ENCODE results near the gene GRIN2A.

Gene GRIN2A

DNA sequence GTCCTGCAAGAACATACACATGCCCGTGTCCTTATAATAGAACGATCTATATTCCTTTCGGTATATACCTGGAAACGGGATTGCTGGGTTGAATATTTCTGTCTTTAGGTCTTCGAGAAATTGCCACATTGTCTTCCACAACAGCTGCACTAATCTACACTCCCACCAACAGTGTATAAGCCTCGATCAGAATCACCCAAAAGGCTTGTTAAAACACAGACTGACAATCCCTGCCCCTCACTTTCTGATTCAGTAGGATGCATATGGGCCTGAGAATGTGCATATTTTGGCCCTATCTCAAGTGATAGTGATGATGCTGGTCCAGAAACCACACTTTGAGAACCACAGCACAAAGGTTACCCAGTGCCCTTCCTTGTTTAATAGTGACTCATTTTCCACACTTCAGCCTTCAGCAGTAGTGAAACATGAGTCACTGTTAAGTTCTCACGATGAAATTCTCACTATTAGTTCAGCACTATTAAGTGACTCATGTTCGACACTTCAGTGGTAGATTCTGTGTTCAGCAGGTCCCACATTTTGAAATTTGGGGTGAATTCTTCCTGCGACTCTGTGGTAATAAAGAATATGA is 215.6 kb downstream of the GRIN2A start:
- DNase-seq (ENCODE audit: low read depth in 2 of 2): no peak

- DNase-seq (ENCODE audit: low read depth in 2 of 2): no peak
Measured at GRCh38 chr16:9965079-9965478, 217.1 kb downstream of the GRIN2A start.

DNA sequence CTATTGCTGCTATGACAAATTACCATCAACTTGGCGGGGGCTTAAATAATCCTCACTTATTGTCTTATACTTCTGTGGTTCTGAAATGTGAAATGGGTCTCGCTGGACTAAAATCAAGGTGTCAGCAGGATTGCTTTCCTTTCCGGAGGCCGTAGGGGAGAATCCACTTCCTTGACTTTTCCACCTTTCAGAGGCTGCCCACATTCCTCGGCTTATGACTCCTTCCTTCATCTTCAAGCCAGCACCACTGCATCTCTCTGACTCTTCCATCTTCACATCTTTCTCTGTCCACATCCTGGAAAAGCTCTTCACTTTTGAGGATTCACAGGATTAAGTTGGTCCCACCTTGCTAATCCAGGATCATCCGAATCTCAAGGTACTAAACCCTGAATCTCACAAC is 217.8 kb downstream of the GRIN2A start:
- DNase-seq (ENCODE audit: low read depth in 2 of 2): no peak

GRCh38 chr16:9957433-9957832 is 224.8 kb downstream of the GRIN2A start:
- no peak for DNase-seq (ENCODE audit: low read depth in 2 of 2)

DNA sequence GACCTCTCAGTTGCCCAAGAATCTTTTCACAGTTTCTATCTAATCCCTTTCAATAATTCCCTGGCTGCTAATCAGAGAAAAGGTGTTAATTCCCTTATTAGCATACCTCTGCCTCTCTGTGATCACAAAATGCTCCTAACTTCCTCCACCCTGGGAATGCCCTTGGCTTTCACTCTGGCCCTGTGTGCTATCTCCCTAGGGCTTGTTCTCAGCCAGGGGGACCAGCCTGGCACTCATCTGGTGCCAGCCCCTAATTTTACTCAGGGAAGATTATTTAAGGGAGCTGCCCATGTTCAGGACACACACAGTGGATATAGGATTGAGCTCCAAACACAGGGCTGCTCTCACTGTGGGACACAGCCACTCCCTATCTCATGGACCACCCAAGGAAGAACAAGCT is 225.2 kb downstream of the GRIN2A start:
- no peak for DNase-seq (ENCODE audit: low read depth in 2 of 2)

DNA sequence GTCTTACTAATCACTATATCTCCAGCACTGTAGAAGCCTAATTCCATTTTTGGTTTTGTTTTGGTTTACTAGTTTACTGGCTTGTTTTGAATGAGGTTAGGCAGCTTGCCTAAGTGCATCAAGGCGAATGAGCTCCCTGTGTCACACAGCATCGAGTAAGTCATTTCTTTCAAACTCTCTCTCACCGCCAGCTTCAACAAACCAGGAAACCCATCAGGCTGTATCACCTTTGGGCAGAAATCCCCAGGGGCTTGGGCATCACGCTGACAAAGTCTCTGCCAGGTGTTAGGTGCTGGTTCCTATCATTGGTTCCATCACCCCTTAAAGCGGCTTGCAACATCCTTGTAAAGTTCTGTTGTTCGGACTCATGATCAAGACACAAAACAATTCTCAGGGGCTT is 226.6 kb downstream of the GRIN2A start:
- no peak for DNase-seq (ENCODE audit: low read depth in 2 of 2)

DNA sequence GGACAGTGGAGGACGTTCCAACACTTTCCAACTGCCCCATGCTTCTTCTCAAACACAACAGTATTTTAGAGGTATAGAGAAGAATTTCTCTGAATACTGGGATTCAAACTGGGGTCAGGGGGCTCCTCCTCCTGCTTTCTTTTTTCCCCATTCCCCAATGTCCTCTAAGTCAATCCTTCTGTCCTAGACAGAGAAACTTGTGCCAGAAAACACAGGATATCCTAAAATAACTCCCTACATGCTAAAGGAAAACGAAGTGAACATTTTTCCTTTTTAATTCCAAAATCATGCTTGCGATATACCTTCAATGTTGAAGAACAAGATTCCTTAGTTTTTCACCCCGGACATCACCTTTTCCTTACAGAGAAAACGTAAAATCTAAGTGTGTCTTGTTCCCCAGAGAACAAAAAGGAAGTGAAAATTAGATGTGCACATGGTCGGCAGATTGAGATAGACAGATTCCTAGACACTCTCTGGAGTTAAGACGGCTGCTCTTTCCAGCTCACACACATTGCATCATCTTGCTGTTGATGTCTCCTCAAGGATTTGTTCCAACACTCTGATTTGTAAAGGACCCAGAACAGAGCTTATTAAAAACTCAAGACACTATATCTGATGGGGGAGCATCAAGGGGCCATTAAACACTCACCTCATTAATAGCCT is 228.2 kb downstream of the GRIN2A start:
- no peak for DNase-seq (ENCODE audit: low read depth in 2 of 2)

DNA sequence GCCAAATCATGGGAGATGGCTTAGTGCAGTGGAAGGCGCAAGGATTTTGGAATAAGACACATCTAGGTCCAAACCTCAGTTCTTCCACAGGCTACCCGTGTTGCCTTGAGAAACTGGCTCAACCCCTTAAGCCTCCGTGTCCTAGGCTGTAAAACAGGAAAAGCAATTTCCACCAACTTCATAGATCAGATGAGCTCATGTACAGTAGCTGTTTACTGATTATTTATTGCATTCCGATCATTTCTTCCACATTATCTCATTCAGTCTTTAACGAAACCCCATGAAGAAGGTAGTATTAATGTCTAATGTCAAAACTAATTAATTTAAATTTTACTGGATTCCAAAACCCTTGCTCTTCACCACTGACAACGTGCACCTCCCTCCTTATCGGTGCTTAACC is 231.6 kb downstream of the GRIN2A start:
- no peak for DNase-seq (ENCODE audit: low read depth in 2 of 2)

GRCh38 chr16:9949396-9949795 is 232.8 kb downstream of the GRIN2A start:
- no peak for DNase-seq (ENCODE audit: low read depth in 2 of 2)

DNA sequence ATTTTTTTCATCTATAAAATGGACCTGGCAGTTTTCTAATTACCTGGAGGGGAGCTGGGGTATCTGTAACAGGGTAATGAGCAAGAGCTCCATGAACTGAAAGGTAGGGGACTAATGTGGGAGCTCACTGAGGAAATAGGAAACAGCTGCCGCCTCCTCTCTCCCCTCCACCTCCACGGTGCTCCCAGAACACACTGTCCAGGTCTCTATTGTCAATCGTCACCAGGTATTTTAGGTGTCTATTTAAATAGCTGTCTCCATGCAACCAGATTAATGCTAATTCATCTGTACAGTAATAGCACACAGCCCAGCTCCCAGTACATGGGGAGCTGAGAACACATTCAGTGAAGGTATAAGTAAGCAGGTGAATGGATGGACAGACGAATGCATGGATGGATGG is 233.3 kb downstream of the GRIN2A start:
- DNase-seq (ENCODE audit: low read depth in 2 of 2): no peak

DNA sequence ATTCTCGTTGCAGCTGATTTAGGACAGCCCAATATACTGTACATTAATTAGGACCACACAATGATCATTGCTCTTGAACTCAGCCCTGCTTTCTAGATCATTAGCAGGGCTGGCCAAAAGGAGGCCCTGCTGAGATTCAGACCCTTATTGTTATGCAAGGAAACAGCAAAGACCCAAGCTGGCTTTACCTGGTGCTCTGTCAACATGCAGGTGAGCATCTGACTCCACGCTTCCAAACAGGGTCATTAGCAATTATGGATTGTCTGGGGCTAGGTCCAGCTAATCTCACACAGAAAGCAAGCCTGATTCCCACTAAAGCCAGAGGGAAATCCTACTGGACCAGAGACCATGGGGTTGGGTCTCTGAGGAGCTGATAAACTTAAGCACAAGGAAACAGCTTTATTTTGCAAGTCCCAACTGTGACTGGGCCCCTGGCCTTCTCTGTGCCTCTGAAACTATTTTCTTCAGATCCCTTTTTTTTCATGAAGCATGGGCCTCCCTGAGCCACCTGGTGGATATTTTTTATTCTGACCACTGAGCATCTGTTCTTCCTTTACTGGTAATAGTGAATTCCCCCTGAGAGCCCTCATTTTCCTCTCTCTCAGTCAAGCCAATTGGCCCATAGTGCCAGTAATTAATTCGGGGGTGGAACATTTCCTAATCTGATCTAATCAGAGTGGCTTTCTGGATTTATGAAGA is 236.1 kb downstream of the GRIN2A start:
- DNase-seq (ENCODE audit: low read depth in 2 of 2): no peak

GRCh38 chr16:9943121-9943520 is 239.1 kb downstream of the GRIN2A start:
- DNase-seq (ENCODE audit: low read depth in 2 of 2): no peak

- no peak for DNase-seq (ENCODE audit: low read depth in 2 of 2)
Measured at GRCh38 chr16:9941245-9941644, 241.0 kb downstream of the GRIN2A start.

DNA sequence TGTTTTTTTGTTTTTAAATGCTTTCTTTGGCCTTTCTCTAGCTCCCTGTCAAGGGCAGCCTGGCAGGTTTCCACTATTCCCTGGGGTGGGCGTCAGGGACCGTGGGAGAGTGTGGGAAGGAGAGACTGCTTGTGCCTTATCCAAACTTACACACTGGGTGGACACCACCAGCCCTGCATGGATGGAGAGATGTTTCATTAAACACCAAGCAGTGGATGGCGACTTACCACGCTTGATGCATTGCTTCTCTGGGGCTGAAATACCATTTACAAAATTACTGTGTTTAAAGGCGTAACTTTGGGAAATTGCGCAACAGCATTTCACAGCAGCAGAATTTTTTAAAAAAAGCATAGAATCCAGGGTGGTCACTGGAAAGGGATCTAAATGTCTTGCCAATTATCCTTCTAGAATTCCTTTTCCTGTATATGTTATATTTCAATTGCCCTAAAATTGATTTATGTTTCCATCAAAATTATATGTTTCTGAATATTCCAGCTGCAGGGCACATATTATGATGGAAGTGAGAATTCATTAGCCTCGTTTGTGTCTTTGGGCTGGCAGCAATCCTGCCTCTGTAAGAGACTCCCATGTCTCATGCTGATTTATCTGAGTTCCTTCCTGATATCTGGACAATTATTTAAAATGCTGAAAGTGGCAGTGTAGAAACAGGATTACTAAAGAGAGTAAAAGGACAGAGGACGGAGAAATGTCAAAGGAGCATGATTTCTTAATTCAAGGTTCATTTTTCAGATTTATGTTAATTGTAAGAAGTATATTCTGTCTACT is 247.3 kb downstream of the GRIN2A start:
- no peak for DNase-seq (ENCODE audit: low read depth in 2 of 2)

GRCh38 chr16:9932919-9933653 is 249.1 kb downstream of the GRIN2A start:
- no peak for DNase-seq (ENCODE audit: low read depth in 2 of 2)

DNA sequence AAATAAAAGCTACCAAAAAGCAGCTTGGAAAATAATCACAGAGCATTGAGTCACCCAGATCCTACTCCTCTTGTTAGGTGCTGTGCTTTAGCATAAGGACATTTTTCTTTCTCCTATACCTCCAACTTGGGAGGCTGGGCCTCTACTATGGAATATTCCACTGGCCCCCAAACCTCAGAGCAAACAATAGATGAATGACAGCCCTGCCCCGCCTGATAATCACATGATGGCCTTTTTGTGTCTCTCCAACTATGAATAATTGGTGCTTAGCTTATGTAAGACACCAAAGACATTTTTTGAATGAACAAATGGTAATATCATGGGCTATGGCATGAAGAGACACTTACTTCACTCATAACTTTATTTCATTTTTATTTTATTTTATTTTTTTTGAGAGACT is 250.2 kb downstream of the GRIN2A start:
- DNase-seq (ENCODE audit: low read depth in 2 of 2): no peak

DNA sequence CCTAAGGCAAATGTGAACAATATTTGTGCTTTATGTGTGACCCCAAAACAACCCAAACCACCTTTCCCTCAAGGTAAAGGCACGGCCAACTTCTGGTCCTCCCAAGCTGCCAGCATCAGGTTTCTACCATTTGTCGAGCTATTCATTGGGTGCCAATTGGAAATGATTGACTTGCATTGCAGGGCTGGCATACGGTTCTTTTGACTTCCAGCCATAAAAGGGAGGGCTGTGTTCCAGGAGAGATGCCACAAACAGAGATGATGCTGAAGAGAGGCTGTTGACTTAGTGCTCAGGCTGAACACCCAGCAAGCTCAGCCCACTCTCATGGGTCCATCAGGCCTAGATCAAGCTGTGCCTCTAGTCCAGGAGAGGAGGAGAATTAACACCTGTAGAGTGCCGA is 252.4 kb downstream of the GRIN2A start:
- DNase-seq (ENCODE audit: low read depth in 2 of 2): no peak

DNA sequence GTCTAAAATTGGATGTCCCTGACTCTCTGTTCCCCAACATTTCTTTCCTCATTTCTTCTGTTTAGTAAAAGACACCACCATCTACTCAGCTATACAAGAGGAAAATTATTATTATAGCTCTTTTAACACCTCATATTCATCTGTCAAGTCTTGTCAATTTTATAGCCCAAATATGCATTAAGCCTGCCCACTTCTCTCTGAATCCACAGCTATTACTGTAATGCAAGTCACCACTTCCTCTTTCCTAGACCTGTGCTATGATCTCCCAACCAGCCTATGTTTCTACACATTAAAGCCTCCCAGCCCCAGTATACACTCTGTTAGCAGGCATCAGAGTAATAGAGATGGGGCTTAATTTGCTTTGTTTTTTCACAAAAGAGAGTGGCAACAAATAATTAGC is 252.9 kb downstream of the GRIN2A start:
- DNase-seq (ENCODE audit: low read depth in 2 of 2): no peak

DNA sequence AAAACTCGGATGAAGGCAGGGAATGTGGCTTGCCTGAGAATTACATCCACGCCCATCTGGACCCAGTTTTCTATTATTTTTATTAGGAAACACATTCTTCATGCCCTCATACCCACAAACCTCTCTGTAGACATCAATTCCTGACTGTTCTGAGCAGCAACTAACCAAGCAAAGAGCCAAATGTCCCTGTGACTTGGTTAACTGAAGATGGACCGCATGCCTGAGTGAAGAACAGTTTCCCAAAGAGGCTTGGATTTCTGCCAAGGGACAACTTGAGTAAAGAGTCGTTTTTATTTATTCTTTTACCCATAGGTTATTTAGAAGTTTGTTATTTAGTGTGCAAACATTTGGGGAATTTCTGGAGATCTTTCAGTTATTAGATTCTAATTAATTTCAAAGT is 259.8 kb downstream of the GRIN2A start:
- DNase-seq (ENCODE audit: low read depth in 2 of 2): no peak

DNA sequence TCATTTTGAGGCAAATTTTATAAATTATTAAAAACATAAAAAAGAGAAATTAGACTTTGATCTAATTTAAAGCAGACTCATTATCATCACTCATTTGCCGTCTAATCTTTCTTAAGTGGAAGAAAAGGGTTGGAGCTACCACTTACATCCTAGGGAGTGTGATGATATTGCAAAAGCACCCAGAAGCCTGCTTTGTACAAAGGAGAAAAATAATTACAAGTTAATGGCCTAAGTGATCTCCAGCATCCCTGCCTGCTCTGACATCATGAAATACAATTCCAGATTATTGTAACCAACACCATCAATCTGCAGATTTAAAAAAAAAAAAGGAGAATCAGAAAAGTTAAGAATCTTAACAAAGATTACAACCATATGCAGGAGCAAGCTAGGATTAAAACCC is 260.2 kb downstream of the GRIN2A start:
- no peak for DNase-seq (ENCODE audit: low read depth in 2 of 2)

GRCh38 chr16:9919460-9919859 is 262.8 kb downstream of the GRIN2A start:
- DNase-seq (ENCODE audit: low read depth in 2 of 2): no peak

DNA sequence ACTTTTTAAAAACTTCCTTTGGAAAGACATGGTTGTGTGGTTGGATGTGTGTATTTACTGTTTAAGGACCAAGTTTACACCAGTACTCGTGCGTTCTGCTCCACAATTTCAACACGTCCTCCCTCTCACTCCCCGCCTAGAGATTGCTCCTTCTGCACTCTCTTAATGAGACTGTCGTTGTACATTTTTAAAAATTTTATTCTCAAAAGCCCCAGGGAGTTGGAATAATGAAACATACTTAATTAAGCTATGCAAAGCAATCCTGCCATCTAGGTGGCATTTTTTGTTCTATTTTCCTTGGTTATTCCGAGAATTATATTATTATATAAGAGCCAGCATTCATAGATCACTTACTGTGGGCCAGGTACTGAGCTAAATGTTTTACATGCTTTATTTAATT is 264.5 kb downstream of the GRIN2A start:
- no peak for DNase-seq (ENCODE audit: low read depth in 2 of 2)

Data from stimulated activated CD4-positive, alpha-beta T cell treated with anti-CD3 and anti-CD28 coated beads, Interleukin-12 subunit alpha, Interleukin-12 subunit beta, amount 100 ng/mL, for 24 hours (primary cell).